HG02610 (cell line): Measurements from ENCODE around the gene MARCHF2.

Source experiments
- ATAC-seq: cut with Tn5 transposase; IDR thresholded peaks from one replicate; pipeline ENCODE4 v1.9.1; 2021; ENCODE audit warnings: mild to moderate bottlenecking, moderate library complexity; ENCODE audit not compliant: unreplicated experiment

The MARCHF2 gene

GRCh38 chr19:8386990-8387389 is 26.1 kb upstream of the MARCHF2 start:
- no peak for ATAC-seq

DNA sequence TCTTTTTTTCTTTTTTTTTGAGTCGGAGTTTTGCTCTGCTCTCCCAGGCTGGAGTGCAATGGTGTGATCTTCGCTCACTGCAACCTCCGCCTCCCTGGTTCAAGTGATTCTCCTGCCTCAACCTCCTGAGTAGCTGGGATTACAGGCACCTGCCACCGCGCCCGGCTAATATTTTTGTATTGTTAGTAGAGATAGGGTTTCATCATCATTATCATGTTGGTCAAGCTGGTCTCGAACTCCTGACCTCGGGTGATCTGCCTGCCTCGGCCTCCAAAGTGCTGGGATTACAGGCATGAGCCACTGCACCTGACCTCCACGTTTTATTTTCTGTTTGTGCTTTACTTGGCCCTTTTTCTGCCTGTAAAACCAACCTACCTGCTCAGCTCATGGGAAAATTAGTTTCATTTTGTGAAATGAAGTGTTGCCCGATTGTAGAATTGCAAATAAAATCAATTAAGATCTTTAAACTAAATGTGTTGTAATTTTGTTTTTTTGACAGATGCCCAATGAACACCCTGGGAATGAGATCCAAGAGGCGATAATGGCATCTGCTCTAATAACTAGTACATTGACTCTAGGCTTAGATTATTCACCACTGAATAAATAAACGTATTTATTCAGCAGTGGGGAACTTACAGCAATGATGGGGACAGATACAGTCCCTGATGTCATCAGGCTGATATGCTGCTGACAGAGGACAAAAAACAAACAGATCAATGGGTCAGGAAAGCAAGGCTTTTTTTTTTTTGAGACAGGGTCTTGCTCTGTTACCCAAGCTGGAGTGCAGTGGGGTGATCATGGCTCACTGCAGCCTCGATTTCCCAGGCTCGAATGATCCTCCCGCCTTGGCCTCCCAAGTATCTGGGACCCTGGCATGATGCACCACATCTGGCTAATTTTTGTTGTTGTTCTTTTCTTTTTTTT is 25.2 kb upstream of the MARCHF2 start:
- ATAC-seq, result no peak

- ATAC-seq, result no peak
These were observed 24.5 kb upstream of the MARCHF2 start for GRCh38 chr19:8388612-8388958.

- peak; percentile 90 for ATAC-seq
These were observed 23.1 kb upstream of the MARCHF2 start, which contains the start of gene RAB11B for GRCh38 chr19:8389891-8390616. Gene RAB11B, plus strand, starts transcription at chr19:8390360. Its CDS starts 57 bp downstream, at chr19:8390417.

DNA sequence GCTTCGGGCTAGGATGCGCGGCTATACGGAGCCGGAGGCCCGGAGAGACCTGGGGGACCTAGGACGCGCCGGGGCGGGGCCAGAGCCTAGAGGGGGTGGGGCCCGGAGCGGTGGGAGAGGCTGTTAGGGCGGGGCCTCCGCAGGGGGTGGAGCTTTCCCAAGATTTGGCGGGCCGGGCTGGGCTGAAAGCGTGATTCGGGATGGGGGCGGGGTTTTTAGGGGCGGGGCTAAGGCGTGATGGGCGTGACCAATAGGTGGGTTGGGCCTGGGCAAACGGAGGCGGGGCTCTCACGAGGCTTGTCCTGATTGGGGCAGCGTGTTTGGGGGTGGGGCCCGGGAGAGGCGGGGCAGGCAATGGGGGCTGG is 22.5 kb upstream of the MARCHF2 start:
- peak; percentile 25 for ATAC-seq

GRCh38 chr19:8391198-8392016 is 21.7 kb upstream of the MARCHF2 start:
- ATAC-seq, result no peak

DNA sequence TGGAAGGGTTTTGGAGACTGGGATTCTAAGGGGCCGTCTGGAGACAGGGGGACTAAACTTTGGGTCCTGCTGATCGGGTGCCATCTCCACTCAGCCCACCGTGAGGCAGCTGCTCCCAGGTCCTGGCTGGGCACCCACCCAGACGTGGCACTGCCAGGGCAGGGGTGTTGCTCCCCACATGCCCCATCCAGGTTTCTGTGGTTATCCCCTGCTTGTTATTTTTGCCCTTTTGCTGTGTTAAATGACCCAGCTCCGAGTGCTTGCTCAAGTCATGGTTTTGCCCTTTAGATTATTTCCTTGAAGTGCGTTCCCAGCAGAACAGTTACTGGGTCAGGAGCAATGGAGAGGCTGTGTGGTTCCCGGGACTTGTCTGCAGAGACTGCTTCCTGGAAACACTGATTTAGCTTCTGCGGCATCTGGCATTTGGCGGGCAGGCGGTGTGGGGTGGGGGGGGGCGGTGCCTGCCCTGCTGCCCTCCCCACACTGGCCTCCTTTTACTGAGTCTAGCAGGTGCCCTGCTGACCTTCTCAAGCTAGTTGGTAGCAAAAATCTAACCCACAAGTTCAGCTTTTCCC is 21.0 kb upstream of the MARCHF2 start:
- no peak for ATAC-seq

- ATAC-seq, result no peak
These were observed 19.8 kb upstream of the MARCHF2 start for GRCh38 chr19:8393192-8393870.

DNA sequence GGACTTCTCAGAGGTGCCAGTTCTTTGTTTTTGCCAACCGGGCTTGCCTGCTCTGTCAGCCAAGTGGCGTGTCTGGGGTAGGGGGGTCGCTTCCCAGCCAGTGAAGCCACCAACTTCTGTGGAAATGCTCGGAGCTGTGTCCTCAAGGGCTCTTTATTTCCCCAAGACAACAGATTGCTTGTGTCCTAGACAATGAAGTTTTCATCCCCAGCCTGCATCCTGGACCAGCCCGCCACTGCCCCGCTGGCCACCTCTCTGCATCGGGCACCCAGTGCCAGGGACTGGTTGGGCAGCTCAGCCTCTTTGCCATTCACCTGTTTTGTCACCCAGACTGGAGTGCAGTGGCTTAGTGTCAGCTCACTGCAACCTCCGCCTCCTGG is 19.2 kb upstream of the MARCHF2 start:
- ATAC-seq, result no peak

GRCh38 chr19:8395621-8396082 is 17.5 kb upstream of the MARCHF2 start:
- ATAC-seq, result no peak

DNA sequence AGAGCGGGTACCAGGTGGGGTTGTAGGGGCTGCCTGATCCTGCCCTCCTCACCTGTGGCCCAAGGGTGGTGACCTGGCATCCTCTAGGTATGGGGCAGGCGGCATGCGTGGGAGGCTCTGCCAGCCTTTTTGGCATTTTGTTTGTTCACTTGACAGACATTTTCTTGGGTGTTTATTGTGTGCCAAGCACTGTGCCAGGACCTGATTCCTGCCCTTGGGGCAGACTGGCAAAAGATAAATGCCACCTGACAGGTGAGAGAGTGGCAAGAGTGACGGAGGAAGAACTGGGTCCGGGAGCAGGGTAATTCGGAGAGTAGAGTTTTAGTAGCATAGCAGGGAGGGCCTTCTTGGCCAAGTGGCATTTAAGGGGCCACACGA is 16.9 kb upstream of the MARCHF2 start:
- no peak for ATAC-seq

- ATAC-seq, result peak; percentile 39
These were observed 16.4 kb upstream of the MARCHF2 start for GRCh38 chr19:8396563-8397203.

DNA sequence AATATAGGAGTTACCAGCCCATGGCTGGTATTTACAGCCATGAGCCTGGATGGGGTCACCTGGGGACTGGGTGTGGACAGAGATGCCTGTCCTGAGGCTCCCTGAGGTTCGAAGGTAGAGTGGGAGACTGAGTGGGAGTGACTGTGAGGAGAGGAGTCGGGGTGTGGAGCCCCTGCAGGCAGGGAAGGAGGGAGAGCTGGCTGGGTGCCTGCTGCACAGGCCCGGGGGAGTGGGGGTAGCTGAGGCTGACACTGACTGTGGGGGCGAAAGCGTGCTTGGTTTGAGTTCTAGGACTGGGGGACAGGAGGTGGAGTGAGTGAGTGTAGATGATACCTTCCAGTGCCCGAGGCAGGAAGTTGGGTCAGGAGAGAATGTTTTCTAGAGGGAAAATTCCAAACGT is 15.8 kb upstream of the MARCHF2 start:
- no peak for ATAC-seq

- ATAC-seq, result no peak
These were observed 15.3 kb upstream of the MARCHF2 start for GRCh38 chr19:8397746-8398310.

GRCh38 chr19:8398311-8398771 is 14.8 kb upstream of the MARCHF2 start:
- no peak for ATAC-seq

GRCh38 chr19:8399681-8400188 is 13.4 kb upstream of the MARCHF2 start:
- no peak for ATAC-seq

GRCh38 chr19:8401981-8402411 is 11.1 kb upstream of the MARCHF2 start:
- no peak for ATAC-seq

DNA sequence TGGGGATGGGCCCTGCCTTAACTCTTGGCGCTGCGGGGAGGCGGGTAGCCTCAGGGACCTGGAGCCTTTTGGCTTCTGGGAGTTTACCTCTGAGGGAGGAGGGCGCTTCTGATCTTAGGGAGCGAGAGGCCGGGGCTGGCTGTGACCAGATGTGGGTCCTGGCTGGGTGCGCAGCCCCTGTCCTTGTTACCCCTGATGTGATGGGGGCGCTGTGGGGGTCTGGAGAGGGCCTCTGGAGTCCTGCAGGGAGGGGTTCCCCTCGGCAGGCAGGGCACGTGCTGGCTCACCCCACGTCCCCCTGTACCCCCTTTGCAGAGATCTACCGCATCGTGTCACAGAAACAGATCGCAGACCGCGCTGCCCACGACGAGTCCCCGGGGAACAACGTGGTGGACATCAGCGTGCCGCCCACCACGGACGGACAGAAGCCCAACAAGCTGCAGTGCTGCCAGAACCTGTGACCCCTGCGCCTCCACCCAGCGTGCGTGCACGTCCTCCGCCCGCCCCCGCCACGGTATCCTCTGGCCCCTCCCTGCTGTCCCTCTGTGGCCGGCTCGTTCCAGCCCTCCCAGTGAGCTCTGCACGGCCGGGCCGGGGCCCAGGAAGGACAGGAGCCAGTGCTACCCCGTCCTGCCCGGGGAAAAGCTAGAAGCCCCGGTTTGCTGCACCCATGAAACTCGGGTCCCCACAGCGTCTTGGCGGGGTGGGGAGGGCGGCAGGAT is 9.8 kb upstream of the MARCHF2 start:
- ATAC-seq, result no peak

- ATAC-seq, result no peak
These were observed 9.3 kb upstream of the MARCHF2 start for GRCh38 chr19:8403820-8404109.
